ENCODE results near the gene HK3.

HK3 gene

DNA sequence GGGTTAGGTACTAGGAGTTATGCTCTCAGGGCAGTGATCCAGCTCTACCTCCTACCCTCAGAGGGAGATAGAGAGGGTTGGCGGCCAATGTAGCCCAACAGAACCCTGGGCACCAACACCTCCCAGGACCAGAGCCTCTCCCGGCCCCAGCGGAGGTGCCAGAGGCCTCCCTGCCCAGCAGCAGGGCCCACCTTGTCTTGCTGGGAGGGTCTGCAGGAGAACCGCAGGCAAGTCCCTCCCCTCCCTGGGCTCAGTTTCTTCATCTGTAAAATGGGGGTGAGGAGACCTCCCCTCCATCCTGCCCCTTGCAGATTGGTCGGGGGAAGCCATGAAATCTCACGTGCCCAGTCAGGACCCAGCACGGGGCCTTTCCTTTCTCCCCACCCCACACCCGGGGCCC, 34.4 kb downstream of the HK3 start:
- TF ChIP-seq, protein P1, sequence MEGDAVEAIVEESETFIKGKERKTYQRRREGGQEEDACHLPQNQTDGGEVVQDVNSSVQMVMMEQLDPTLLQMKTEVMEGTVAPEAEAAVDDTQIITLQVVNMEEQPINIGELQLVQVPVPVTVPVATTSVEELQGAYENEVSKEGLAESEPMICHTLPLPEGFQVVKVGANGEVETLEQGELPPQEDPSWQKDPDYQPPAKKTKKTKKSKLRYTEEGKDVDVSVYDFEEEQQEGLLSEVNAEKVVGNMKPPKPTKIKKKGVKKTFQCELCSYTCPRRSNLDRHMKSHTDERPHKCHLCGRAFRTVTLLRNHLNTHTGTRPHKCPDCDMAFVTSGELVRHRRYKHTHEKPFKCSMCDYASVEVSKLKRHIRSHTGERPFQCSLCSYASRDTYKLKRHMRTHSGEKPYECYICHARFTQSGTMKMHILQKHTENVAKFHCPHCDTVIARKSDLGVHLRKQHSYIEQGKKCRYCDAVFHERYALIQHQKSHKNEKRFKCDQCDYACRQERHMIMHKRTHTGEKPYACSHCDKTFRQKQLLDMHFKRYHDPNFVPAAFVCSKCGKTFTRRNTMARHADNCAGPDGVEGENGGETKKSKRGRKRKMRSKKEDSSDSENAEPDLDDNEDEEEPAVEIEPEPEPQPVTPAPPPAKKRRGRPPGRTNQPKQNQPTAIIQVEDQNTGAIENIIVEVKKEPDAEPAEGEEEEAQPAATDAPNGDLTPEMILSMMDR (IDR thresholded peaks at IDR 0.05; ENCODE audit: control extremely low read depth, extremely low read depth, low read depth, missing control alignments): no peak
- ChIA-PET POLR2A (no interaction called here), CTCF (no interaction called here)
- DNase-seq (ENCODE audit: extremely low spot score): no peak

DNA sequence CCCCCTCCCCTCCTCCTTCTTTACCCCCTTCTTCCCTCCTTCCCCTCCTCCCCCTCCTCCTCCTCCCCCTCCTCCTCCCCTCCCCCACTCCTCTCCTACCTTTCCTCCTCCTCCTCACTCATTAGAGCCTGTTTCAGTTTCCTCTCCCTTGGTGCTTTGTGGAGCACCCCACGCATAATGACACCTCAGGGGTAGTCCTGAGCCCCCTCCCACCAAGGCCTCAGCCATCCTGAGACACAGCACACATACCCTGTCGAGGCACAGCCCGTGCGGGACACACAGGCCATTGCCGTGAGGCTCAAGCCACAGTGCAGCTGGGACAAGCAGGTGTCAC, 35.4 kb downstream of the HK3 start:
- CTCF ChIA-PET: no interaction called here
- POLR2A ChIA-PET: no interaction called here
- TF ChIP-seq, protein P1 (IDR thresholded peaks at IDR 0.05; ENCODE audit: control extremely low read depth, extremely low read depth, low read depth, missing control alignments): no peak
- DNase-seq (ENCODE audit: extremely low spot score): no peak

DNA sequence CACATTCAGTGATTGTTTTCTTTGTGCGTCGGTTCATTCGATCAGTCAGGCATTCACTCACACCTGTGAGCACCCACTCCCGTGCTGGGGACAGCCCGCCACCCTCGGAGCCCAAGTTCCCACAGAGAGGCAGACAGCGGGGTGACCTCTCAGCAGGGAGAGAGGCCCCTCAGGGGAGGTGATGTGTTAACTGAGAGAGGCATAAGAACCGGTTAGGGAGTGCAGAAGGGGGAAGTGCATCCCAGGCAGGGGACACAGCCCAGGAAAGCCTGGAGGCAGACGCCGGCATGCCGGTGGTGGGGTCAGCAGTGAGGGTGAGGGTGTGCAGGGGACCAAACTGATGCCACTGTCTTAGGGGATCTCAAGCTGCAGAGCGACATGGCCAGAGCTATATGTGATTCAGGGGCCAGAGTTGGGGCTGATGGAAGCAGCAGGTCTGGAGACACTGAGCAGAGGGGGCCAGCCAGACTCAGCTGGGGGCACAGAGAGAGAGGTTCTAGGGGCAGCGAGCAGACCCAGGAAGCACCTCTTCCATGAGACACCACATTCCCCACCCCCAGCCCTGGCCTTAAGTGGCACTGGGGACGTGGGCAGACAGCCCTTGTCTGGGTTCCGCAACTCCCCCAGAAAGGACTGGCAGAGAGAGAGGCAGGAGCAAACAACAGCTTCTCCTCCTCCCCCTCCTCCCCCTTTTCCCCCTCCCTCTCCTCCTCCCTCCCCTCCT, 35.9 kb downstream of the HK3 start:
- POLR2A ChIA-PET: no interaction called here
- no peak for DNase-seq (ENCODE audit: extremely low spot score)
- TF ChIP-seq, protein P1 (IDR thresholded peaks at IDR 0.05; ENCODE audit: control extremely low read depth, extremely low read depth, low read depth, missing control alignments): no peak

DNA sequence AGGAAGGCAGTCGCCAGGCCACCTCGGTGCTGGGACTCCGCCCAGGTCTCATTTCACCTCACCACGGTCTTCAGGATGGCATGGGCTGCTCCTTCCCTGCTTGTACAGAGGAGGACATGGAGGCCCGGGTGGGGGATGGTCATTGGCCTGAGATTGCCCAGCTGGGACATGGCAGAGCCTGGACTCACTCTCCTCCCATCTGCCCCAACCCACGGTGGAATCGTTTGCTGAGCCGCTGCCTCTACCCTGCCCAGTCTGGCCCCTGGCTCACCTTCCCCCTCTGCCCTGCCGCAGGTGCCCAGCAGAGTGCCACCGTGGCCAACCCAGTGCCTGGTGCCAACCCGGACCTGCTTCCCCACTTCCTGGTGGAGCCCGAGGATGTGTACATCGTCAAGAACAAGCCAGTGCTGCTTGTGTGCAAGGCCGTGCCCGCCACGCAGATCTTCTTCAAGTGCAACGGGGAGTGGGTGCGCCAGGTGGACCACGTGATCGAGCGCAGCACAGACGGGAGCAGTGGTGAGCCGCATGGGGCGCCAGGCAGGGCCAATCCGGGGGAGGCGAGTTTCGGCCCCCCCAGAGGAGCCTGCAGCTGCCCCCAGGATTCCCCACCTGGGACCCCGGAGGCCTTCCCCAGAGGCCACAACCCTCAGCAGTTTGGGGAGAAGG, 36.7 kb downstream of the HK3 start:
- no peak for DNase-seq (ENCODE audit: extremely low spot score)
- POLR2A ChIA-PET: no interaction called here
- TF ChIP-seq, protein P1 (IDR thresholded peaks at IDR 0.05; ENCODE audit: control extremely low read depth, extremely low read depth, low read depth, missing control alignments): no peak
- CTCF ChIA-PET: no interaction called here

More for the DNA sequence above, 35.9 kb downstream of the HK3 start:
- CTCF ChIA-PET: no interaction called here

DNA sequence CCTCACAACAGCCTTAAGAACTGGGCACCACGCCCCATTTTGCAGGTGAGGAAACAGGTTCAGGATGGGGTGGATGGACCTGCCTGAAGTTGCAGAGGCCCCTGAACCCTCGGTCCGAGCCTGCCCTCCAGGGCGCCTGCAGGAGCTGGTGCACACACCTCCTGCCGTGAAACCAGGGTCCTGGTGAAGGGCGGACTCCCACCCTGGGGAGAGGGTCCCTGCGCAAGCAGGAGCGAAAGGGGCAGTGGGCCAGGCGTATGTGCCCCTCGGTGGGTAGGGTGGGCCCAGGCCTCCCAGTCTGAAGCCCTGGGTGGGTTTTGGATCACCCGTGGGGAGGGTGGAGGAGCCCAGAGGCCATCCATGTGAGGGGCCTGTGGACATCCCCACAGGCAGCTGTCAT, 37.9 kb downstream of the HK3 start:
- ChIA-PET CTCF (no interaction called here), POLR2A (no interaction called here)
- DNase-seq (ENCODE audit: extremely low spot score): no peak
- TF ChIP-seq, protein P1 (IDR thresholded peaks at IDR 0.05; ENCODE audit: control extremely low read depth, extremely low read depth, low read depth, missing control alignments): no peak

DNA sequence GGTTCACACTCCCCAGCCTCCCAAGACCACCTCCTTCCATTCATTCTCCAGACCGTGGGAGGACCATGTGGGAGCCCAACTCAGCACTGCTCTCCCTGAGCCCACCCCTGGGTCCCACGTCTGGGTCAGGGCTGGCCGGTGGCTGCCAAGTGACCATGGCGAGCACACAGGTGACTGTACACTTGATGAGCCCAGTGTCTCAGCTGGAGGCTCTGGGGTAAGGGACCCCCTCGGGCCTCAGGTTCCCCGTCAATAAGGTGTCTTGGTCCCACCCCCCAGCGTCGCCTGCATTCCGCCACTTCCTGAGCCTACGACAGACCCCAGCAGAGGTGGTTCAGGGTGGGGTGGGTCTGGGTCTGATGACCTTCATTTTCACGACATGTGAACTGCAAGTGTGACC, 38.8 kb downstream of the HK3 start:
- CTCF ChIA-PET: interaction anchor here (1.1 kb wide), 1 partner anchor 26 kb away, joined by 3 read pairs; no protein-coding TSS in a partner anchor
- TF ChIP-seq, protein P1 (IDR thresholded peaks at IDR 0.05; ENCODE audit: control extremely low read depth, extremely low read depth, low read depth, missing control alignments): no peak
- POLR2A ChIA-PET: no interaction called here
- no peak for DNase-seq (ENCODE audit: extremely low spot score)

Data from GM10248 (cell line).